ENCODE data around the gene NDRG3. TPM values are rescaled to one million over a fixed set of nuclear protein-coding genes. Genes with fewer than 3 reads are reported as not detected.
"Not testable (repeated sequence)": the region's sequence is repeated elsewhere in the genome, so short reads cannot be mapped to it uniquely, and the experiment has no call there.

NDRG3 gene
- total RNA-seq, 1 donor from 2014 or later: 24.7 TPM

DNA sequence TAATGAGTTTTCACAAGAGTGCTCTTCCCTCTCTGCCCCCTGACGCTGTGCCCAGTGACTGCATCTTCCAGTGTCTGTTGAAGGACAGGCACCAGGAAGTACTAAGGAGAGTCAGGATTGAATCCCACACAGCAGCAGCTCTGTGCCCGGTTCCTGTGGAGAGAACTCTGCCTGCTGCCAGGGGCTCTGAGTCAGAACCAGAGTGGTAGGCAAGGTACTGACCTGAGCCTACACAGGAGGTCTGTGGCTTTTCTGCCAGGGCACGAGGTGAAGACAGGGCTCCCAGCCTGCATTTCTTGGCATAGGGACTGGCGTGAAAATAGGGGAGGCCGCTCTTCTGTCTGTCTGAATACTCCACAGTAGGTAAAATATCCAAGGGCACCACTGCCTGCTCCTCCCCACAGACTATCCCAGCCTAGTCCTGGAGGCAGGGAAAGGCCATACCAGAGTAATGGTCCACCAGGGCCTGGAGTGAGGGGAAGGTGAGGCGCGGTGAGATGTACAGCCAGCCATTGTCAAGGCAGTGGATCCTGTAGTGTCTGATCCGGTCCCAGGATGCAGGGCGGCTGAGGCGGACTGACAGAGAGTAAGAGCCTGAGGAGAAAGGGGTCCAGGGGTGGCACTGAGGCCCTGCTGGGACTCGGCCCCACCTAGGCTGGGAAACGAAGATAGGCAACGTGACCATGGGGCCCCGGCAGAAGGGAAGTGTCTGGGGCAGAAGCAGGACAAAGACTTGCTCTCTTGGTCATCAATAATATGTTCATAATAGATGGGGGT is 130.9 kb downstream of the NDRG3 start:
- H3K4me1 Mint-ChIP-seq (ENCODE audit: low read depth): no peaks in the 10 kb centered on the region
- H3K4me3 Mint-ChIP-seq (ENCODE audit: low read depth): no peak overlapping the region
- TF ChIP-seq, protein P1, sequence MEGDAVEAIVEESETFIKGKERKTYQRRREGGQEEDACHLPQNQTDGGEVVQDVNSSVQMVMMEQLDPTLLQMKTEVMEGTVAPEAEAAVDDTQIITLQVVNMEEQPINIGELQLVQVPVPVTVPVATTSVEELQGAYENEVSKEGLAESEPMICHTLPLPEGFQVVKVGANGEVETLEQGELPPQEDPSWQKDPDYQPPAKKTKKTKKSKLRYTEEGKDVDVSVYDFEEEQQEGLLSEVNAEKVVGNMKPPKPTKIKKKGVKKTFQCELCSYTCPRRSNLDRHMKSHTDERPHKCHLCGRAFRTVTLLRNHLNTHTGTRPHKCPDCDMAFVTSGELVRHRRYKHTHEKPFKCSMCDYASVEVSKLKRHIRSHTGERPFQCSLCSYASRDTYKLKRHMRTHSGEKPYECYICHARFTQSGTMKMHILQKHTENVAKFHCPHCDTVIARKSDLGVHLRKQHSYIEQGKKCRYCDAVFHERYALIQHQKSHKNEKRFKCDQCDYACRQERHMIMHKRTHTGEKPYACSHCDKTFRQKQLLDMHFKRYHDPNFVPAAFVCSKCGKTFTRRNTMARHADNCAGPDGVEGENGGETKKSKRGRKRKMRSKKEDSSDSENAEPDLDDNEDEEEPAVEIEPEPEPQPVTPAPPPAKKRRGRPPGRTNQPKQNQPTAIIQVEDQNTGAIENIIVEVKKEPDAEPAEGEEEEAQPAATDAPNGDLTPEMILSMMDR (IDR thresholded peaks at IDR 0.05; ENCODE audit: unreplicated experiment): no peak
- no peak overlapping the region for H3K27ac Mint-ChIP-seq
- H3K36me3 Mint-ChIP-seq (ENCODE audit: insufficient read depth): peaks cover 2% of the 10 kb centered on the region
- no peaks in the 10 kb centered on the region for H3K9me3 Mint-ChIP-seq (ENCODE audit: low read depth)
- DNase-seq (ENCODE audit: low spot score, unreplicated experiment): no peak
- H3K27me3 Mint-ChIP-seq: no peaks in the 10 kb centered on the region

GRCh38 chr20:36613974-36614373 is 131.9 kb downstream of the NDRG3 start:
- Mint-ChIP-seq H3K36me3 (ENCODE audit: insufficient read depth) (peaks cover 2% of the 10 kb centered on the region), H3K4me3 (ENCODE audit: low read depth) (no peak overlapping the region), H3K27ac (no peak overlapping the region), H3K9me3 (ENCODE audit: low read depth) (no peaks in the 10 kb centered on the region), H3K4me1 (ENCODE audit: low read depth) (no peaks in the 10 kb centered on the region), H3K27me3 (no peaks in the 10 kb centered on the region)
- DNase-seq (ENCODE audit: low spot score, unreplicated experiment): no peak
- TF ChIP-seq, protein P1 (IDR thresholded peaks at IDR 0.05; ENCODE audit: unreplicated experiment): no peak

GRCh38 chr20:36611625-36612024 is 134.3 kb downstream of the NDRG3 start:
- TF ChIP-seq, protein P1 (IDR thresholded peaks at IDR 0.05; ENCODE audit: unreplicated experiment): no peak
- Mint-ChIP-seq H3K36me3 (ENCODE audit: insufficient read depth) (peaks cover 2% of the 10 kb centered on the region), H3K4me3 (ENCODE audit: low read depth) (no peak overlapping the region), H3K4me1 (ENCODE audit: low read depth) (peaks cover 9% of the 10 kb centered on the region), H3K27ac (no peak overlapping the region), H3K27me3 (no peaks in the 10 kb centered on the region), H3K9me3 (ENCODE audit: low read depth) (no peaks in the 10 kb centered on the region)
- DNase-seq (ENCODE audit: low spot score, unreplicated experiment): no peak

DNA sequence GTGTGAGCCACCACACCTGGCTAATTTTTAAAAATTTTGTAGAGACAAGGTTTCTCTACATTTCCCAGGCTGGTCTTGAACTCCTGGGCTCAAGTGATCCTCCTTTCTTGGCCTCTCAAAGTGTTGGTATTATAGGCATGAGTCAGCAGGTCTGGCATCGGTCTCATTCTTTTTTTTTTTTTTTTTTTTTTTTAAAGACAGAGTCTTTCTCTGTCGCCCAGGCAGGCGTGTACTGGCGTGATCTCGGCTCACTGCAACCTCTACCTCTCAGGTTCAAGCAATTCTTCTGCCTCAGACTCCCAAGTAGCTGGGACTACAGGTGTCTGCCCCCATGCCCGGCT is 137.5 kb downstream of the NDRG3 start:
- not testable (repeated sequence) for H3K4me3 Mint-ChIP-seq (ENCODE audit: low read depth); H3K27me3 Mint-ChIP-seq; H3K9me3 Mint-ChIP-seq (ENCODE audit: low read depth); DNase-seq (ENCODE audit: low spot score, unreplicated experiment); H3K27ac Mint-ChIP-seq; H3K36me3 Mint-ChIP-seq (ENCODE audit: insufficient read depth)
- H3K4me1 Mint-ChIP-seq (ENCODE audit: low read depth): peaks cover 18% of the 10 kb centered on the region

GRCh38 chr20:36607586-36608387 is 138.1 kb downstream of the NDRG3 start:
- peak overlapping the region; percentile 63 for H3K4me3 Mint-ChIP-seq (ENCODE audit: low read depth)
- peaks cover 18% of the 10 kb centered on the region for H3K4me1 Mint-ChIP-seq (ENCODE audit: low read depth)
- H3K36me3 Mint-ChIP-seq (ENCODE audit: insufficient read depth): peaks cover 2% of the 10 kb centered on the region
- H3K9me3 Mint-ChIP-seq (ENCODE audit: low read depth): no peaks in the 10 kb centered on the region
- TF ChIP-seq, protein P1 (IDR thresholded peaks at IDR 0.05; ENCODE audit: unreplicated experiment): no peak
- H3K27ac Mint-ChIP-seq: peak overlapping the region; percentile 92
- DNase-seq (ENCODE audit: low spot score, unreplicated experiment): no peak
- H3K27me3 Mint-ChIP-seq: no peaks in the 10 kb centered on the region

Measured in progenitor cell of endocrine pancreas (in vitro differentiated cells).